H1 (cell line): ENCODE measurements around the gene PRG2. TPM values are rescaled to one million over a fixed set of nuclear protein-coding genes. Genes with fewer than 3 reads are reported as not detected.

Source experiments
- CTCF ChIA-PET: fragments of 300-600 bp; sonication (Branson Sonifier 250); formaldehyde crosslinking; loops from one replicate; lab custom pipeline; 2021; ENCODE audit not compliant: partially characterized antibody; lab: Charles Lee
- POLR2A ChIA-PET: fragments of 300-600 bp; sonication (Branson Sonifier 250); formaldehyde crosslinking; loops from one replicate; lab custom pipeline; 2021; ENCODE audit warnings: inconsistent platforms; ENCODE audit not compliant: partially characterized antibody; lab: Charles Lee
- DNase-seq, 2 experiments: peaks; one replicate each; pipeline versions ENCODE4 v3.0.0 to v3.0.0-alpha.2; 2010 to 2022; ENCODE audit warnings: low spot score in 2 of 2, low read depth in 1 of 2, mixed read lengths in 1 of 2
- FAIRE-seq: peaks from 2 replicates; lab custom pipeline; 2011; peaks lifted over from hg19 to GRCh38; lab: Jason Lieb, UNC
- H2AFZ ChIP-seq: 2 replicates; pipeline ENCODE4 v1.8.1; 2012; ENCODE audit warnings: low read length, inconsistent platforms
- H2AK5ac ChIP-seq: 2 replicates; pipeline ENCODE4 v1.6.1; 2013; ENCODE audit warnings: low read depth, low read length
- H2BK120ac ChIP-seq: replicated peaks from 2 replicates; pipeline ENCODE3; 2013; ENCODE audit warnings: low read depth, low read length, inconsistent platforms
- H2BK12ac ChIP-seq: 2 replicates; pipeline ENCODE4 v1.6.1; 2013; ENCODE audit warnings: low read depth, low read length
- H2BK15ac ChIP-seq: 2 replicates; pipeline ENCODE4 v1.6.1; 2013; ENCODE audit warnings: low read length
- H2BK20ac ChIP-seq: 2 replicates; pipeline ENCODE4 v1.6.1; 2013; ENCODE audit warnings: low read length
- H2BK5ac ChIP-seq: 2 replicates; pipeline ENCODE4 v1.6.1; 2013; ENCODE audit warnings: low read depth, low read length
- H3K14ac ChIP-seq: 2 replicates; pipeline ENCODE4 v1.6.1; 2013; ENCODE audit warnings: inconsistent platforms; ENCODE audit not compliant: insufficient read length
- H3K18ac ChIP-seq: 2 replicates; pipeline ENCODE4 v1.6.1; 2013; ENCODE audit warnings: low read length; ENCODE audit errors: extremely low read depth
- H3K23ac ChIP-seq: 2 replicates; pipeline ENCODE4 v1.6.1; 2013; ENCODE audit warnings: inconsistent platforms; ENCODE audit not compliant: insufficient read length
- H3K23me2 ChIP-seq: 2 replicates; pipeline ENCODE4 v1.6.1; 2013; ENCODE audit warnings: low read depth, low read length
- H3K27ac ChIP-seq: 2 replicates; pipeline ENCODE4 v1.6.1; 2011; ENCODE audit warnings: low read depth, low read length, inconsistent platforms
- H3K27me3 ChIP-seq, 4 experiments: replicated peaks in 1 of 4; 1 replicate in 1 of 4; 2 replicates in 3 of 4; pipeline versions ENCODE4 v1.6.1 to v1.8.1; 2011 to 2013; ENCODE audit warnings: low read length in 3 of 4, mild to moderate bottlenecking in 3 of 4, inconsistent platforms in 2 of 4, mixed read lengths in 2 of 4, moderate library complexity in 1 of 4; ENCODE audit not compliant: control insufficient read depth in 3 of 4, insufficient read depth in 3 of 4; ENCODE audit errors: extremely low read depth in 1 of 4
- H3K36me3 ChIP-seq, 4 experiments: 2 replicates each; pipeline versions ENCODE4 v1.6.1 to v1.8.1; 2011 to 2013; ENCODE audit warnings: mild to moderate bottlenecking in 4 of 4, low read length in 3 of 4, moderate library complexity in 2 of 4, control low read depth in 1 of 4, inconsistent platforms in 1 of 4; ENCODE audit not compliant: insufficient read depth in 4 of 4, control insufficient read depth in 2 of 4
- H3K4ac ChIP-seq: replicated peaks from 2 replicates; pipeline ENCODE3; 2013; ENCODE audit warnings: low read length, low read depth, mixed read lengths, inconsistent platforms; ENCODE audit not compliant: insufficient read length
- H3K4me1 ChIP-seq, 4 experiments: replicated peaks in 1 of 4; 1 replicate in 1 of 4; 2 replicates in 3 of 4; pipeline versions ENCODE4 v1.6.1 to v1.8.1; 2011 to 2013; ENCODE audit warnings: low read length in 3 of 4, inconsistent platforms in 2 of 4, mixed read lengths in 1 of 4; ENCODE audit not compliant: insufficient read depth in 4 of 4, control insufficient read depth in 3 of 4
- H3K4me2 ChIP-seq, 2 experiments: 2 replicates each; pipeline versions ENCODE4 v1.6.1 to v1.8.1; 2011 to 2013; ENCODE audit warnings: low read depth in 2 of 2, low read length in 2 of 2, control low read depth in 1 of 2, inconsistent platforms in 1 of 2, mild to moderate bottlenecking in 1 of 2; ENCODE audit not compliant: insufficient read depth in 1 of 2
- H3K4me3 ChIP-seq, 4 experiments: fragments of 200-600, 300-600 bp in 1 of 4; sonication (generic), shearing (Covaris generic), sonication (Bioruptor Twin) in 1 of 4; 2 replicates each; pipeline versions ENCODE4 v1.5.1 to v1.8.1; 2011 to 2016; ENCODE audit warnings: low read length in 4 of 4, low read depth in 3 of 4, control low read depth in 2 of 4, inconsistent platforms in 2 of 4, mild to moderate bottlenecking in 2 of 4, mixed read lengths in 1 of 4, moderate library complexity in 1 of 4; ENCODE audit not compliant: insufficient read depth in 2 of 4; ENCODE audit errors: extremely low read depth in 1 of 4
- H3K56ac ChIP-seq: replicated peaks from 2 replicates; pipeline ENCODE3; 2013; ENCODE audit warnings: low read depth, mild to moderate bottlenecking, mixed read lengths, low read length, inconsistent platforms; ENCODE audit not compliant: insufficient read length
- H3K79me1 ChIP-seq: 2 replicates; pipeline ENCODE4 v1.6.1; 2013; ENCODE audit warnings: low read depth, low read length, control low read depth
- H3K79me2 ChIP-seq, 2 experiments: 2 replicates each; pipeline versions ENCODE4 v1.6.1 to v1.8.1; 2012 to 2013; ENCODE audit warnings: low read length in 2 of 2, mild to moderate bottlenecking in 2 of 2, inconsistent platforms in 1 of 2; ENCODE audit not compliant: insufficient read depth in 2 of 2, control insufficient read depth in 1 of 2
- H3K9ac ChIP-seq, 4 experiments: replicated peaks in 1 of 4; 1 replicate in 1 of 4; 2 replicates in 3 of 4; pipeline versions ENCODE4 v1.6.1 to v1.8.1; 2011 to 2013; ENCODE audit warnings: low read depth in 3 of 4, low read length in 3 of 4, control low read depth in 2 of 4, mild to moderate bottlenecking in 2 of 4, moderate library complexity in 2 of 4, inconsistent platforms in 1 of 4; ENCODE audit errors: extremely low read depth in 1 of 4
- H3K9me3 ChIP-seq, 2 experiments: 2 replicates each; pipeline versions ENCODE4 v1.6.1 to v1.8.1; 2012 to 2013; ENCODE audit warnings: mild to moderate bottlenecking in 2 of 2, moderate library complexity in 2 of 2, control low read depth in 1 of 2, inconsistent platforms in 1 of 2, low read depth in 1 of 2, low read length in 1 of 2, mixed read lengths in 1 of 2; ENCODE audit not compliant: insufficient read depth in 2 of 2
- H4K20me1 ChIP-seq, 2 experiments: replicated peaks in 1 of 2; 2 replicates each; pipeline versions ENCODE3 to v1.8.1; 2011 to 2013; ENCODE audit warnings: inconsistent platforms in 2 of 2, low read length in 2 of 2, mild to moderate bottlenecking in 1 of 2; ENCODE audit not compliant: insufficient read depth in 2 of 2, control insufficient read depth in 1 of 2
- H4K5ac ChIP-seq: 2 replicates; pipeline ENCODE4 v1.6.1; 2013; ENCODE audit warnings: low read length, low read depth, mixed read lengths, inconsistent platforms; ENCODE audit not compliant: insufficient read length
- H4K8ac ChIP-seq: 2 replicates; pipeline ENCODE4 v1.8.0; 2013; ENCODE audit warnings: mild to moderate bottlenecking, moderate library complexity, low read length, inconsistent platforms; ENCODE audit not compliant: insufficient read depth; ENCODE audit errors: extremely low read depth
- H4K91ac ChIP-seq: replicated peaks from 2 replicates; pipeline ENCODE3; 2013; ENCODE audit warnings: low read length, mixed read lengths, inconsistent platforms; ENCODE audit not compliant: insufficient read length
- BCL11A ChIP-seq, 2 experiments: IDR thresholded peaks; one replicate each; pipeline ENCODE4 v1.6.1; 2011; ENCODE audit warnings: low read depth in 2 of 2, low read length in 2 of 2, mild to moderate bottlenecking in 2 of 2
- CTBP2 ChIP-seq: IDR thresholded peaks from 2 replicates; pipeline ENCODE4 v1.7.0; 2011; ENCODE audit warnings: borderline replicate concordance, mild to moderate bottlenecking, moderate library complexity, mixed read lengths, low read length; ENCODE audit not compliant: insufficient read depth, insufficient read length
- KDM4A ChIP-seq: IDR thresholded peaks from one replicate; pipeline ENCODE4 v1.7.1; 2012; ENCODE audit warnings: low read depth, mild to moderate bottlenecking, moderate library complexity, low read length, inconsistent platforms; ENCODE audit not compliant: severe bottlenecking
- PHF8 ChIP-seq: fragments of 200-600 bp; sonication (generic); conservative IDR thresholded peaks from 2 replicates; pipeline ENCODE4 v1.7.1; 2012; ENCODE audit warnings: low read depth, mild to moderate bottlenecking, inconsistent platforms, low read length, moderate library complexity
- TAF1 ChIP-seq: IDR thresholded peaks from 2 replicates; pipeline ENCODE4 v1.6.1; 2011; ENCODE audit warnings: mild to moderate bottlenecking, low read depth, low read length
- YY1 ChIP-seq: IDR thresholded peaks from 2 replicates; pipeline ENCODE4 v1.6.1; 2011; ENCODE audit warnings: low read depth, mild to moderate bottlenecking, low read length
- WGBS, 2 experiments: shearing (Covaris generic) in 1 of 2; methylation state at CpG; one replicate each; pipeline versions ENCODE4 v1.1.6 to v1.1.7; 2013 to 2015; ENCODE audit warnings: low lambda C conversion rate in 2 of 2, mixed read lengths in 2 of 2, inconsistent platforms in 1 of 2, low coverage in 1 of 2, missing lambda C conversion rate in 1 of 2; ENCODE audit not compliant: insufficient replicate concordance in 2 of 2, insufficient coverage in 1 of 2, insufficient read length in 1 of 2; ENCODE audit errors: extremely low coverage in 1 of 2, missing lambda C conversion rate in 1 of 2; 5-methylcytosine and 5-hydroxymethylcytosine counted together
- polyA plus RNA-seq, 7 experiments: library from polyadenylated mRNA; depleted of rRNA in 3 of 7; stranded (reverse) in 5 of 7; unstranded in 2 of 7; fragments of >200 nt in 5 of 7; fragments of 200-250 nt in 2 of 7; gene quantifications; 1 replicate in 5 of 7; 2 replicates in 1 of 7; 4 replicates in 1 of 7; pipeline versions ENCODE4 v1.2.1 to v1.2.3, GENCODE V29; 2011 to 2013; ENCODE audit warnings: missing spikeins in 2 of 7, mixed read lengths in 2 of 7
- total RNA-seq: library from RNA; stranded (reverse); fragmentation: NEBNext Ultra II Directional; extraction: Animal tissue kit (Norgen Biotek cat#: 25700); gene quantifications from 2 replicates; pipeline ENCODE4 v1.2.1, GENCODE V29; 2021
- TF ChIP-seq, protein P1 (sequence below), 3 experiments: IDR thresholded peaks; 1 replicate in 2 of 3; 2 replicates in 1 of 3; pipeline versions ENCODE4 v1.5.1 to v1.6.1; 2011; ENCODE audit warnings: low read length in 3 of 3, mild to moderate bottlenecking in 3 of 3, inconsistent platforms in 2 of 3, low read depth in 1 of 3, moderate library complexity in 1 of 3; ENCODE audit not compliant: insufficient read depth in 1 of 3; ENCODE audit errors: control extremely low read depth in 1 of 3

Gene PRG2
- total and polyA plus RNA-seq, 2 of the 8 experiments (the other 6 are each of a cell fraction or from before 2014, with no cell fraction given): 0.32 TPM; not detected in 1

DNA sequence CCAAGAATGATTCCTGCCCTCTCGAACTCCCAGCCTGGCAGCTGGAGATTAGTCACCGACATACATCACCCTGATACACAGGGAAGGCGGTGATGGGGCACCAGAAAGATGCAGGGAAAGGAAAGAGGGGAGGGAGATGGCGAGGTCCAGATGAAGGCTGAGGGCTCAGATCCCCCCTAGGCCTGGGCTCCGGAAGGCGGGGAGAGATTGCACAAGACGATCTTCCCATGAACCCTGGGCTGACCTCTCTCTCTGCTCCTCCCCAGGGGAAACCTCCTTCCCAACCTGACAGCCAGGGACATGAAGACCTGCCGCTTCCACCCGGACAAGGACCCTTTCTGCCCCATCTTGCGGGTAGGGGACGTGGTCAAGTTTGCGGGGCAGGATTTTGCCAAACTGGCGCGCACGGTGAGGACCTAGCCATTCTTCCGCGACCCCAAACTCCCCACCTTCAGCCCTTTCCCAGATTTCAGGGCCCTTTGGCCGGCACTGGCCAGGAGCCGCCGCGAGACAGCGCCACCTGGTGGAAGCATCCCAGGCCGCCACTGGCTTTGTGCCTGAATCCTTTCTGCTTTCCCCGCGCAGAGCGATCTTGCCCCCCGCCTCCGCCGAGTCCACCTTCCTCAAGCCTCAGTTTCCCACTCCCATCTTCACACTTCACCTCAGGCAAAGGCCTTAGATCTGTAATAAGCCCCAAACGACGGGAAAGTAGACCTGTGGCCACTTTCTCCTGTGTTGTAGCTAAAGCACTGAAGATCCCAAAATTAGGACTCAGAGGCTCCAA is 40.8 kb downstream of the PRG2 start:
- Histone ChIP-seq H3K9me3 (no peaks in the 10 kb centered on the region), H3K23me2 (peaks cover 3% of the 10 kb centered on the region), H4K5ac (no peak overlapping the region), H4K20me1 (no peaks in the 10 kb centered on the region), H2AFZ (peak overlapping the region; percentile 99), H3K4me1 (peaks cover 3 to 4% (median 4%) of the 10 kb centered on the region in 4 experiments; a peak in 6 of 7 replicates), H3K4me2 (peak overlapping the region; percentile 42 to 97), H3K27ac (no peak overlapping the region; the same call in 1 of the 2 replicates), H3K23ac (no peak overlapping the region), H2BK120ac (no peak overlapping the region), H4K8ac (peak overlapping the region; percentile 42; the same call in 1 of the 2 replicates), H3K79me1 (no peaks in the 10 kb centered on the region), H2BK15ac (peak overlapping the region; percentile 97; the same call in 1 of the 2 replicates), H2BK12ac (peak overlapping the region; percentile 77; the same call in 1 of the 2 replicates), H3K4ac (no peak overlapping the region), H2BK5ac (peak overlapping the region; percentile 84; the same call in 1 of the 2 replicates), H2BK20ac (peak overlapping the region; percentile 95; the same call in 1 of the 2 replicates), H3K9ac (peak overlapping the region in 3 of 4 experiments; percentile 35 to 48 (median 48); a peak in 2 of 7 replicates), H3K56ac (no peak overlapping the region), H3K36me3 (no peaks in the 10 kb centered on the region), H3K79me2 (no peaks in the 10 kb centered on the region), H2AK5ac (no peak overlapping the region), H3K18ac (peak overlapping the region; percentile 89), H3K4me3 (peak overlapping the region; percentile 28 to 55 (median 48); a peak in 7 of 8 replicates), H4K91ac (peak overlapping the region; percentile 83), H3K27me3 (peaks cover 0 to 6% (median 4%) of the 10 kb centered on the region in 4 experiments; a peak in 4 of 7 replicates), H3K14ac (no peak overlapping the region)
- WGBS, 2 experiments: 17% methylated on average over 31 of the region's 31 CpGs; no CpG with 5 or more reads in 1 of the 2 experiments
- CTCF ChIA-PET: interaction anchor here (0.6 to 3.1 kb wide), 23 partner anchors 10 to 470 kb away, joined by 3 to 24 read pairs (median 4); partner anchors contain the start of genes P2RX3 and RTN4RL2
- POLR2A ChIA-PET: interaction anchor here (1.0 to 1.2 kb wide), 3 partner anchors 15 to 34 kb away, joined by 3 to 4 read pairs (median 3); no protein-coding TSS in a partner anchor
- DNase-seq (peak in 1 of 2 experiments; percentile 98), FAIRE-seq (no peak)
- TF ChIP-seq KDM4A (peak; percentile 25), TAF1 (0 out of 2 replicates have a peak, but pooled peaks have one; percentile 21), BCL11A (IDR thresholded peaks at IDR 0.05; ENCODE audit: low read depth in 2 of 2, low read length in 2 of 2) (no peak), YY1 (no peak), CTBP2 (no peak), PHF8 (0 out of 2 replicates have a peak, but pooled peaks have one; percentile 44)
- TF ChIP-seq, protein P1, sequence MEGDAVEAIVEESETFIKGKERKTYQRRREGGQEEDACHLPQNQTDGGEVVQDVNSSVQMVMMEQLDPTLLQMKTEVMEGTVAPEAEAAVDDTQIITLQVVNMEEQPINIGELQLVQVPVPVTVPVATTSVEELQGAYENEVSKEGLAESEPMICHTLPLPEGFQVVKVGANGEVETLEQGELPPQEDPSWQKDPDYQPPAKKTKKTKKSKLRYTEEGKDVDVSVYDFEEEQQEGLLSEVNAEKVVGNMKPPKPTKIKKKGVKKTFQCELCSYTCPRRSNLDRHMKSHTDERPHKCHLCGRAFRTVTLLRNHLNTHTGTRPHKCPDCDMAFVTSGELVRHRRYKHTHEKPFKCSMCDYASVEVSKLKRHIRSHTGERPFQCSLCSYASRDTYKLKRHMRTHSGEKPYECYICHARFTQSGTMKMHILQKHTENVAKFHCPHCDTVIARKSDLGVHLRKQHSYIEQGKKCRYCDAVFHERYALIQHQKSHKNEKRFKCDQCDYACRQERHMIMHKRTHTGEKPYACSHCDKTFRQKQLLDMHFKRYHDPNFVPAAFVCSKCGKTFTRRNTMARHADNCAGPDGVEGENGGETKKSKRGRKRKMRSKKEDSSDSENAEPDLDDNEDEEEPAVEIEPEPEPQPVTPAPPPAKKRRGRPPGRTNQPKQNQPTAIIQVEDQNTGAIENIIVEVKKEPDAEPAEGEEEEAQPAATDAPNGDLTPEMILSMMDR (IDR thresholded peaks at IDR 0.05; ENCODE audit: control extremely low read depth in 1 of 3, insufficient read depth in 1 of 3, low read depth in 1 of 3, low read length in 3 of 3): peak; percentile 71 to 93 (median 84)
